ENCODE measurements around the gene PLD5. TPM values are rescaled to one million over a fixed set of nuclear protein-coding genes. Genes with fewer than 3 reads are reported as not detected.
A peak's percentile ranks its signal among the peaks of the same experiment; 100 is the strongest.
"Not testable (repeated sequence)": the region's sequence is repeated elsewhere in the genome, so short reads cannot be mapped to it uniquely, and the experiment has no call there.

Gene PLD5
- total RNA-seq, 1 experiment from 2014 or later, result 0.11 TPM

DNA sequence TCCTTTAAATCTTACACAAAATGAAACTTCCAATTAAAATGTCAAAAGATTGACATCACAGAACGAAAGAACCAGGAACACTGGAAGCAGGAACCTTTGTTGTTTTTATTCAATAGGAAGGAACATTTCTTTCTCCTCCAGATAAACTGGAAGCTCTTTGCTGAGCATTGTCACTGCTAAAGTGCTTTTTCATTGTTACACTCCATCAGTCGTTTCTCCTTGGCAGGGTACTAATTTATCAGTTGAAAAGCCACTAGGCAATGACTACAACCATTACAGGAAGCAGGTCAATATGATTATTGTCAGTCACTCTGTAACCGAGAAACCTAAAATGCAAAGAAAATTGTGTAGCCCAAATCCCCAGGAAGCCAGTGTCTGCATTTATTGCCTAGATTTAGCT is 362.4 kb downstream of the PLD5 start:
- no peak for DNase-seq (ENCODE audit: low read depth)

DNA sequence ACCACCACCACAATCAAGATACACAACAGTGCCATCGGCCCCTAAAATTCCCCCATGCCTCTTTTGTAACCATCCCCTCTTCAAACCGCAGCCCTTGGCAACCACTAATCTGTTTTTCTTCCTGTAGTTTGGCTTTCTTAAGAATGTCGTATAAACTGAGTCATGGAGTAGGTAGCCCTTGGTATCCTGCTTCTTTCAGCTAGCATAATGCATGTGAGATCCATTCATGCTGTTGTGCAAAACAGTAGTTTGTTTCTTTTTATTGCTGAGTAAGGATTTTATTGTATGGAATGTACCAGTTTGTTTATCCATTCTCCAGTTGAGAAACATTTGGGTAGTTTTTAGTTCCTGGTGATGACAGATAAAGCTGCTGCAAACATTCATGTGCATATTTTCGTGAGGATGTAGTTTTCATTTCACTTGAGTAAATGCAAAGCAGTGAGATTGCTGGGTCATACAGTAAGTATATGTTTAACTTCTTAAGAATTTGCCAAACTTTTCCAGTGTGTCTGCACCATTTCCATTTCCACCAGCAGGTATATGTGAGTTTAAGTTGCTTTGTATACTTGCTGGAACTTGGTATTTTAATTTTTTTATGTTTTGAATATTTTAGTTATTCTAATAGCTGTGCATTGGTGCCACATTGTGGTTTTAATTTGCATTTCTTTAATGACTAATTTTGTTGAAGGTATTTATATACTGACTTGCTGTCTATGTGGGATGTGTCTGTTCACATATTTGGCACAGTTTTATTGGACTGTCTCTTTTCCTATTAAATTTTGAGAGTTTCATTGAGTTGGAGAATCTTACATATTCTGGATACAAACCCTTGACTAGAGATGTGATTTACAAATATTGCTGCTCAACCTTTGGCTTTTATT is 377.2 kb downstream of the PLD5 start:
- DNase-seq (ENCODE audit: low read depth), result peak; percentile 73

DNA sequence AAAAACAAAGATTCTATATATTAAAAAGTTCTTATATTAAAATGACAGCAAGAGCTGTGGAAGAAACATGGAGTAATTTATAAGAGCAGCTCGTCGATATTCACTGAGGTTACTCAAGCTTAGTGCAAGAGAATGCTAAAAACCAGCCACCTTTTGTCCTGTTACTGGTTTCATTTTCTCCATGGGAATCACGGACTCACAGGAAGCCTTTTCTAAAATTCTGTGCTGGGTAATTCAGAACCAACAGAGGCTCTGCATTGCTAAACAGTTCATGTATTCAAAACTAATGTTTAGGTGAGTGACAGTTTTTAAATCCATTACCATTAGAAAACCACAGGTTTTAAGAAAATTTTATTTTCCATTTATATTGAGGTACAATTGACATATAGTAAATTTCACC is 377.8 kb downstream of the PLD5 start:
- peak; percentile 19 for DNase-seq (ENCODE audit: low read depth)

- no peak for DNase-seq (ENCODE audit: low read depth)
Observed at GRCh38 chr1:242140836-242141235, 383.7 kb downstream of the PLD5 start.

DNA sequence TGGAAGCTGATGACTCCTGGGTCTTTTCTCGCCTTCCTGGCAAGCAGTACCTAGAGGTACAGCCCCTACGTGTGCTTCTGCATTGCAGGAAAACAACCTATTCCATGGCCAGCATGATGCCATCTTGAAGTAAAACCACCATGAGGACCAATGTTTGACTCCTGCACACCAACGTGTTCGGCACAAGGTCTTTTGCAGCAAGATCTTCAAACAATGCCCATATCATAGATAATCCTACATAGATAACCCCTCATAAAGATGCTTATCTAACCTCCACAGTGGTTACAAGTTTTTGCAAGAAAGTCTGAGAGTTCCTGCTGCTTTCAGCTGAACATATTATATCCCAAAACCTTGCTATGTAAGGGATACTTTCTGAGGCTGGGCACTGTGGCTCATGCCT is 384.5 kb downstream of the PLD5 start:
- DNase-seq (ENCODE audit: low read depth), result no peak

- DNase-seq (ENCODE audit: low read depth), result peak; percentile 15
Observed at GRCh38 chr1:242139442-242139841, 385.1 kb downstream of the PLD5 start.

- DNase-seq (ENCODE audit: low read depth), result no peak
Observed at GRCh38 chr1:242133796-242134195, 390.7 kb downstream of the PLD5 start.

DNA sequence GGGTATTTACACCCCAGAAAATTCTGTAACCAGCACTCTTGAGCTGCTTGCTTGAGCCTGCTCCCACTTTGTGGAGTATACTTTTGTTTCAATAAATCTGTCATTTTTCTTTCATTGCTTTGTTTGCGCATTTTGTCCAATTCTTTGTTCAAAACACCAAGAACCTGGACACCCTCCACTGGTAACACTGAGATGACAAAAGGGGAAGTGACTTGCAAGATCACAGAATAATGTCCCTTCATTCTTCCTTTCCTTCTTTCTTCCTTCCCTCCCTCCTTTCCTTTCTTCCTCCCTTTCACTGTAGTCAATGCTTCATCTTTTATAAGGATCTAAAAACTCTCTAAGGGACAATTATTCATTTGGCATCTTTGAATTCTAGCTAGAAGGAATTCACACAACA is 391.1 kb downstream of the PLD5 start:
- no peak for DNase-seq (ENCODE audit: low read depth)

GRCh38 chr1:242132121-242132817 is 392.2 kb downstream of the PLD5 start:
- DNase-seq (ENCODE audit: low read depth), result no peak

- peak; percentile 71 for DNase-seq (ENCODE audit: low read depth)
Observed at GRCh38 chr1:242128951-242129502, 395.5 kb downstream of the PLD5 start.

GRCh38 chr1:242120432-242120831 is 404.1 kb downstream of the PLD5 start:
- DNase-seq (ENCODE audit: low read depth), result no peak

GRCh38 chr1:242100921-242101320 is 423.6 kb downstream of the PLD5 start:
- DNase-seq (ENCODE audit: low read depth), result no peak

- DNase-seq (ENCODE audit: low read depth), result not testable (repeated sequence)
Observed at GRCh38 chr1:242097283-242097682, 427.2 kb downstream of the PLD5 start.

- no peak for DNase-seq (ENCODE audit: low read depth)
Observed at GRCh38 chr1:242093116-242093515, 431.4 kb downstream of the PLD5 start.

DNA sequence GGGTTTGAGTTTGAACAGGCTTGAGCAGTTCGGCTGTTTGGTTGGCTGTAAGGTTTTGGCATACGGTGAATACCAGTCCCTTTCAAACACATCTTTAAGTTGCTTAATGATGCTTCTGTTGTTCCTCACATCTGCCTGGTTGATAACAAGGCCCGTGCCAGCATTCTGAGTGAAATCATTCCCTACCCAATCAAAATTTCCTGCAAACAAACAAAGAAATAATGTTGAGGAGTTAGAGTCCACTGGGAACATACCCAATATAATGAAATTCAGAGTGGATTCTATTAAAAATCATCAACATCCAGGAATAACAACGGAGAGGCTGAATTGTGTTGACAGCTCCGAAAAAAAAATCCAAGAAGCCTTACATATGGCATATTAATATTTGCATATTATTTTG is 434.6 kb downstream of the PLD5 start:
- DNase-seq (ENCODE audit: low read depth), result no peak

DNA sequence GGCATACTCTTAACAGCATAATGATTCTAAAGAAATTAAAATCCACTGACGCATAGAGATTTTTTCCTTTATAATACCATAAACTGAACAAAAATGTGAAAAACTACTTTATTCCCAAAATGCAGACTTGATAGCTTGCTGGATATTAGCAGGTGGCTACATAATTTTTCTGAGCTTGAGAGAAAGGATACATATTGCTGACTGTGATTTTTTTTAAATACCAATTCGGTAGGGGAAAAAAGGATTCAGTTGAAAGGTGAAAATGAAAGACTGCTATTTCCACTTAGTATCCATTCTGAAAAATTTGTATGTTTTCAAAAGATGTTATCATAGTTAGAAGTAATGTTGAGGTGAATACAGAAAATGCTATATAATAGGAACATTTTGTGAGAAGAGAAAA is 435.6 kb downstream of the PLD5 start:
- no peak for DNase-seq (ENCODE audit: low read depth)

- peak; percentile 39 for DNase-seq (ENCODE audit: low read depth)
Observed at GRCh38 chr1:242086706-242087105, 437.8 kb downstream of the PLD5 start.

- DNase-seq (ENCODE audit: low read depth), result no peak
Observed at GRCh38 chr1:242086093-242086492, 438.4 kb downstream of the PLD5 start.

- no peak for DNase-seq (ENCODE audit: low read depth)
Observed at GRCh38 chr1:242083742-242084141, 440.8 kb downstream of the PLD5 start.

DNA sequence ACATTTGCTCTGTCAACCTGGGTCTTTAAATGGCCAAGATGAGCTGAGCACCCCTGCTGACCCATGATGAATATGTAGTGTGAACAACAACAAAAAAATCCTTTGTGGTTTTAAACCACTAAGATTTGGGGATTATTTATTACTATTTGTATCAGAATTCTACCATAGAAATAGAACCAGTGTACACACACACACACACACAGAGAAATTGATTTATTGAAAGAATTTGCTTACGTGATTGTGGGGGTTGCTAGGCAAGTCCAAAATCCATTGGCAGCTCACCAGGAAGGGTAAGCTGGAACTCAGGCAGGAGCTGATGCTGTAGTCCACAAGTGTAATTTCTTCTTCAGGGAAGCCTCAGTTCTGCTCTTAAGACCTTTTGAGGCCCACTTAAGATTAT is 443.1 kb downstream of the PLD5 start:
- no peak for DNase-seq (ENCODE audit: low read depth)

DNA sequence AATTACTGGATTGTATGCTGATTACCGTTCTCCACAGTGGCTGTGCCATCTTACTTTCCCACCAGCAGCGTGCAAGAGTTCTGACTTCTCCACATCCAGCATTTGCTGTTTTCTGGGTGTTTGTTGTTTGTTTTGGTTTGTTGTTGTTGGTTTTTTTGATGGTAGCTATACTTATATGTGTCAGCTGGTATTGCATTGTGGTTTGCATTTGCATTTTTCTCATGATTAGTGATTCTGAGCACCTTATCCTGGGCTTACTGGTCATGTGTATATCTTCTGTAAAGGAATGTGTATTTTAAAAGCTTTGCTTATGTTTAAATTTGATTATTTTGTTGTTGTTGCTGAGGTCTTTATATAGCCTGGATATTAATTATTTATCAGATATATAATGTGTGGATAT is 458.7 kb downstream of the PLD5 start:
- no peak for DNase-seq (ENCODE audit: low read depth)

- no peak for DNase-seq (ENCODE audit: low read depth)
Observed at GRCh38 chr1:242062271-242062670, 462.2 kb downstream of the PLD5 start.

- DNase-seq (ENCODE audit: low read depth), result no peak
Observed at GRCh38 chr1:242059976-242060375, 464.5 kb downstream of the PLD5 start.

Data from Daoy (cell line).